HG02571 (cell line): ENCODE measurements around the gene XRCC5.
"Not testable (repeated sequence)": the region's sequence is repeated elsewhere in the genome, so short reads cannot be mapped to it uniquely, and the experiment has no call there.

ENCODE experiments used
- ATAC-seq: cut with Tn5 transposase; IDR thresholded peaks from one replicate; pipeline ENCODE4 v1.9.1; 2021; ENCODE audit warnings: mild to moderate bottlenecking, moderate library complexity; ENCODE audit not compliant: unreplicated experiment

The XRCC5 gene

GRCh38 chr2:216108967-216109921, at the start of gene XRCC5:
XRCC5 (plus strand) TSS chr2:216109348; CDS start chr2:216109437, 89 bp downstream.
- peak; percentile 52 for ATAC-seq

GRCh38 chr2:216064014-216064630, 45.0 kb upstream of the XRCC5 start:
- ATAC-seq: no peak

DNA sequence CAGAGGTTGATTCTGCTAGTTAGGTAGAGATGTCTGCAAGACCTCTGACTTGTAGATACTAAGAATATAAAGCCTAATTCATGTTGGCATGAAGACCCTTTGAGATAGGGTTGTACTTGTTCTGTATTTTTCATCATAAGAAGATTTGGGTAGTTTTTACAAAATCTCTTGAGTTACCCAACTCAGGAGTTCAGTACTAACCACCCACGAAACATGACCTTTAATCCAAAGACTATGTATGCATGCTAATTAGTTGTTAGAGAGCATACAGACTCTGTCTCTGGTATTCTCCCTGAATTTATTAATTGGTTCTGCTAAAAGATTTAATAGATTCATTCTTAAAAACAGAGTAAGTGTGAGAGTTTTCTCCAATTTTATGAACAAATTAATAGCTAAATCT, 44.5 kb upstream of the XRCC5 start:
- ATAC-seq: no peak

DNA sequence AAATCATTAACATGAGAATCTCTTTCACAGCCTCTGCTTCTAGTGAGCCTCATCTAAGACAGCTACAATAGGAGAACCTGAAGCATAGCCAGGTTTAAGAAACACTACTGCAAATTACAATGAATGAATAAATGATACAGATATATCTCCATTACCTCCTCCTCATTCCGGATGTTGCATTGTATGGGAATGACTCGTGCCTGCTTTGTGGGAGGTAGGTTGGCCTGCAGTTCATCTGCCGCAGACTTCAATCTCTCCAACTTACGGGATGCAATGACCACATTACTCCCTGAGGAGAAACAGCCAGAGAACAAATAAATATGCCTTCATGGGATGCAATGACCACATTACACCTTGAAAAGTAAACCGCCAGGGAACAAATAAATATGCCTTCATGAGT, 42.9 kb upstream of the XRCC5 start:
- ATAC-seq: no peak

DNA sequence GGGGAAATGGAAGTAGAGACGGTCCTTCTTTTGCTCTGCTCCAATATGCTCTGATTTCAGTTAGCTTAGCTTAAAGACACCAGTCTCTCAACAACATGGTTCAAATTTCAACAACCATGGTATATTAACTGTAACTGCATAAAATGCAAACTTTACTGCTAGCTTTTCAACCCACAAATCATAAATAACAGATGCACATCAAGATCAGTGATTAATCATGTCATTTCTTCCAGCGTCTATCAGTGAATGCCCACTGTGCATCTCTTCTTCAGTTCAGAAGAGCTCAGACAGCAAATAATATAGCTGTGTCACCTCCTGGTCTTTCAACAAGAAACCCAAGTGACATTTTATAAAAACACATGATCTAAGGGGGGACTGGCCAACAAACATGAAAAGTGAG, 40.1 kb upstream of the XRCC5 start:
- no peak for ATAC-seq

- no peak for ATAC-seq
These were observed 39.0 kb upstream of the XRCC5 start for GRCh38 chr2:216070195-216070594.

GRCh38 chr2:216071111-216071851, 37.9 kb upstream of the XRCC5 start:
- ATAC-seq: no peak

DNA sequence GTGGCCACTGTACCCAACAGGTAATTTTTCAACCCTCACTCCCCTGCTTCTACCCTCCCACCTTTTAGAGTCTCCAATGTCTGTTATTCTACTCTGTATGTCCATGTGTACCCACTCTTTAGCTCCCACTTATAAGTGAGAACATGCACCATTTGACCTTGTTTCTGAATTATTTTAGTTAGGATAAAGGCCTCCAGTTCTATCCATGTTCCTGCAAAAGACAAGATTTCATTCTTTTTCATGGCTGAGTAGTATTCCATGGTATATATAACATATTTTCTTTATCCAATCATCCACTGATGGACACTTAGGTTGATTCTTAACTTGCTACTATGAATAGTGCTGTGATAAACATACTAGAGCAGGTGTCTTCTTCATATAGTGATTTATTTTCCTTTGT, 36.7 kb upstream of the XRCC5 start:
- ATAC-seq: no peak

DNA sequence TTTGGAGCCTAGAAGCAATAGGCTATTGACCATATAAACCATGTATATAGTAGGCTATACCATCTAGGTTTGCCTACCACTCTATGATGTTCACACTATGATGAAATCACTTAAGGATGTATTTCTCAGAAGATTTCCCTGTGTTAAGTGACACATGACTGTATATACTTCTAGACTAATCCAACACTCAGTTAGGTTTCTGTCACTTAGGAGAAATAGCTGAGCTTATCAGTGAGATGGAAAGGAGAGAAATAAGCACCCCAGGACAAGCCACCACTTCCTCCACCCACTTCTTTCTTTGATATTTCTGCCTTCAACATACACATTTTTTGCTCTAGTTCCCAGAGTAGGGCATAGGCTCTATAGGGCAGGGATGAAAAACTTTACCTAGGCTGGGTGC, 35.4 kb upstream of the XRCC5 start:
- ATAC-seq: no peak

DNA sequence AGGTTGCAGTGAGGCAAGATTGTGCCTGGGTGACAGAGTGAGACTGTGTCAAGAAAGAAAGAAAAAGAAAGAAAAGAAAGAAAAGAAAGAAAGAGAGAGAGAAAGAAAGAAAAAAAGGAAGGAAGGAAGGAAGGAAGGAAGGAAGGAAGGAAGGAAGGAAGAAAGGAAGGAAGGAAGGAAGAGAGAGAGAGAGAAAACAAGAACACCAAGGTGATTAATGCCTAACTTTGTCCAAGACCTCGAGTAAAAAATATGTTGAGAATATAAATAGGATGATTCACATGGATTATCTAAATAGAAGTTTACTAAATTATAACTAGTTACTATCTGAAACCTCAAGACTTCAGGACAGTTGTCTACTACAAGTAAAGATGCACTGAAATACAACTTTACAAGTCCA, 34.8 kb upstream of the XRCC5 start:
- ATAC-seq: no peak

DNA sequence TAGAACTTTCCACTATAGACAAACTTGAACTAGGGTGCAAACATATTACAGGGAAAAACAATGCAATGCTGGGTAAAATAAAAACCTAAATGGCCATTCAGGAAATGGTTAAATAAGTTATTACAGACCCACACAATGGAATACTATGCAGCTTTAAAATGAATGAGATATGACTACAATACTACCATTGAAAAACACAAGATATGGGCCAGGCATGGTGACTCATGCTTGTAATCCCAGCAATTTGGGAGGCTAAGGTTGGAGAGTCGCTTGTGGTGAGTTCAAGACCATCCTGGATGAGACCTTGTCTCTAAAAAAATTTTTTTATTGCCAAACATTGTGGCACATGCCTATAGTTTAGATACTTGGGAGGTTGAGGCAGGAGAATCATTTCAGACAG, 34.4 kb upstream of the XRCC5 start:
- ATAC-seq: no peak

DNA sequence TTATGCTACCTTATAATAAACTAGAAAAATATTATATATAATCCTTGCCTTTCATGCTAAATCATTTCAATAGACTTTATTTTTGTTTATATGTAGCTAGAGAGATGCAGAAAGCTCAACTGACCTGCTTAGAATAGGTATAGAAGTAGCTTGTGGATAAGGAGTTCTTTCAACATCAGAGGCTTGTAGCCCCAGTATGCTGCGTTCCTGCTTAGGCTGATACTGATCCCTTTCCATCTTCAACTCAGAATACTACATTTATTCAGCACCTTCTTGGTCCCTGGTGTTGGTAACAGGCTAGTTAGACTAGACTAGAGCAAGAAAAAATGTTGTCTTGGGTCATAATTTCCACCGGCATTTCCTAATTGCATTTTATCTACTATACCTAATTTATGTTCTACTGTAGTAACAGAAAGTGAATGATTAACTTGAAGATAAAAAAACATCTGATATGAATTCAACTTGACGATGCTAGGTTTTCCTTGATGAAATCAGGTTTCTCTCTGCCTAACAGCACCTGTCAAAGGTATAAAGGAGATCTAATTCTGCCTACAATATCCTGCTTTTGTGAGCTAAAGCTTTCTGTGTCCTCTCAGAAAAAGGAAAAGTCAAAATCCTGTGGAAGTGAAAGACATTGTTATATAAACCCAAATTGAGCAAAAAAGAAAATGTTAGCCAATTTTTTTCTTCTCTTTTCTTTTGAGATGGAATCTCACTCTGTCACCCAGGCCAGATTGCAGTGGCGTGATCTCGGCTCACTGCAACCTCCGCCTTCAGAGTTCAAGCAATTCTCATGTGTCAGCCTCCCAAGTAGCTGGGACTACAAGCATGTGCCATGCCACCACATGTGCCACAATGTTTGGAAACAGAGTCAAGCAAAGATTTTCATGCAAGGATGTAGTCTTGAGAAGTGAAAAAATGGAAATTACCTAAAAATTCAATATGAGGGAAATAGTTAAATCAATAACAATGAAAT, 33.4 kb upstream of the XRCC5 start:
- no peak for ATAC-seq

DNA sequence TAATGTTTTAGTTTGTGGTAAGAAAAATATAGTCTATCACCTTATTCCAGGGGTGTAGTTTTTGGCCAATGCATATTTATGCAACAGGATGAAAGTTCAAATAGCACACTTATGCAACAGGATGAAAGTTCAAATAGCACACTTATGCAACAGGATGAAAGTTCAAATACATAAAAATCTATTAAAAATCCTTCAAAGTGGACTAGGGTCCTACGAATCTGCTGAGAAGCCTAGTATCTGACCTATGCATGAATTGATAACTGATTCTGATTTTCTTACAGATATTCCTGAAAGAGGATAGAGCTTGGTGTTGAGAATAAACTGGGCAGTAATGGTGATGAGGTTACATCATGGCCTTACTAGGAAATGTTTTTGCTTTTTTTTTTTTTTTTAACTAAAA, 30.4 kb upstream of the XRCC5 start:
- no peak for ATAC-seq

DNA sequence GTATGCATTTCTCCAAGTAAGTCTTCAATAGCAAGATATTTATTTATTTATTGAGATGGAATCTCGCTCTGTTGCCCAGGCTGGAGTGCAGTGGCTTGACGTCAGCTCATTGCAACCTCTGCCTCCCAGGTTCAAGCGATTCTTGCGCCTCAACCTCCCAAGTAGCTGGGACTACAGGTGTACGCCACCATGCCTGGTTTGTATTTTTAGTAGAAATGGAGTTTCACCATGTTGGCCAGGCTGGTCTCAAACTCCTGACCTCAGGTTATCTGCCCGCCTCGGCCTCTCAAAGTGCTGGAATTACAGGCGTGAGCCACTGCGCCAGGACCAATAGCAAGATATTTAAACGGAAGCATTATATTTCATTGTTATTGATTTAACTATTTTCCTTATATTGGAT, 29.1 kb upstream of the XRCC5 start:
- ATAC-seq: not testable (repeated sequence)

GRCh38 chr2:216081012-216081411, 28.1 kb upstream of the XRCC5 start:
- ATAC-seq: peak; percentile 10

DNA sequence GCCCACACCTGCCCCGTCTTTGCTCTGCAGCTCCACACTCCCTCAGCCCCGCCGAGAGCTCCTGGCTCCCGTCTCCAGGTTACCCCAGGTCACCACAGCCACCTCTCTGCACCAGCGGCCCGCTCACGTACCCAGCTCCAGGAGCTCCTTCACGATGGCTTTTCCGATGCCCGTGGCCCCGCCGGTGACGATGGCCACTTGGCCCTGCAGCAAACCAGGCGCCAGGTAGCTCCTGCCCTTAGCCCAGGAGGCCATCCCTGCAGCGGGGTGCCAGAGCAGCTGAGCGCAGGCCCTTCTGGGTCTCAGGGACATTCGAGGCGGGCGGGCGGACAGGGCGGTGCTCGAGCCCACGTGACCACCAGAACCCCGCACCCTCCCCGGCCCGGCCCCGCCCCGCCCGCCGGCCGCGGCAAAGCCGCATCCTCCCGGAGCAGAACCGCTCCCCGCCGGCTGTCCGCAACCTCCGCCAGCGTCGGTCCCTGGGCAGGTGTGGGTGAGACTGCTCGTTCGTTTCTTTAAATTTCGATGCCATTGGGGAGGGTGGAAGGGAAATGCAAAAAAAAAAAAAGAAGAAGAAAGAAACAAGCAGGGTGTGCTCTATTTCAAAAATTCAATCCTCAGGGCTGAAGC, 27.5 kb upstream of the XRCC5 start, which contains the start of the genes PECR and TMEM169:
Gene PECR, minus strand, starts transcription at position 323 of the 630 bp plus-strand sequence. Its CDS starts 68 bp downstream, at position 255.
Gene TMEM169, plus strand, starts transcription at position 433 of the 630 bp plus-strand sequence. CDS start 14,045 bp downstream, outside the sequence.
- ATAC-seq: peak; percentile 98

GRCh38 chr2:216082117-216082711, 26.9 kb upstream of the XRCC5 start:
- ATAC-seq: peak; percentile 15

DNA sequence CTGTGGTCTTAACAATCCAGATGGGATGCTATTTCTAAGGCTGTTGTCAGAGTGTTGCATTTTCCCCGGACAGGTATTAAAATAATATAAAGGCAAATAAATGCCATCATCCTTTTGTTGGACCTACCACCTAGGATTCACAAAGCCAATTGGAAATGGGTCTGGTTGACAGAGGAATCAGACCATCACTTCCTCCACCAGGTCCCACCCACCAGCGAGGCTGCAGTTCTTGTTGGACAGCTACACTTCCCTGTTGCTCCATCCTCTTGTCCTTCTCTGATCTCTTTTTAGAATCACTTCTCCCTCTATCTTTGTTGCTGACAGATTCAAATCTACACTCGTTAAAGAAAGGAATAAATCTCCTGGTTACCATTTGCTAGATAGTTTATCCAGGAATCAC, 26.3 kb upstream of the XRCC5 start:
- ATAC-seq: no peak
